Body of pancreas (tissue), 4 donors: Measurements from ENCODE around the gene NUDT17. TPM values are rescaled to one million over a fixed set of nuclear protein-coding genes. Genes with fewer than 3 reads are reported as not detected.
"Not testable (repeated sequence)": the region's sequence is repeated elsewhere in the genome, so short reads cannot be mapped to it uniquely, and the experiment has no call there.

Source experiments
- ATAC-seq: fragments of 150-250 bp; one replicate; pipeline ENCODE4 v1.9.1; 2016
- DNase-seq, 4 donors: peaks; one replicate each; pipeline ENCODE4 v3.0.0-alpha.2; 2019
- H3K27ac ChIP-seq, 4 donors: fragments of 200-600 bp; sonication (generic); 1 replicate in 3 of 4; 2 replicates in 1 of 4; pipeline versions ENCODE4 v1.5.1 to v1.6.1; 2016 to 2019; ENCODE audit warnings: mild to moderate bottlenecking in 1 of 4, mixed read lengths in 1 of 4, moderate library complexity in 1 of 4
- H3K27me3 ChIP-seq, 2 donors: fragments of 200-600 bp; sonication (generic); one replicate each; pipeline ENCODE4 v1.6.0; 2016; ENCODE audit warnings: mild to moderate bottlenecking in 1 of 2
- H3K36me3 ChIP-seq, 2 donors: fragments of 200-600 bp; sonication (generic); replicated peaks in 1 of 2; 2 replicates each; pipeline ENCODE4 v1.5.1; 2016; ENCODE audit warnings: low read depth in 2 of 2; ENCODE audit not compliant: insufficient read depth in 1 of 2
- H3K4me1 ChIP-seq: fragments of 200-600 bp; sonication (generic); one replicate; pipeline ENCODE4 v1.6.0; 2016
- H3K4me3 ChIP-seq, 2 donors: fragments of 200-600 bp; sonication (generic); 1 replicate in 1 of 2; 2 replicates in 1 of 2; pipeline ENCODE4 v1.5.1; 2016 to 2019
- H3K9me3 ChIP-seq, 3 donors: fragments of 200-600 bp; sonication (generic); 1 replicate in 2 of 3; 2 replicates in 1 of 3; pipeline ENCODE4 v1.5.1; 2016
- CTCF ChIP-seq, 7 experiments: fragments of 450-650 bp in 4 of 7; fragments of 200-600 bp in 3 of 7; sonication (generic) in 3 of 7; IDR thresholded peaks; one replicate each; pipeline ENCODE4 v1.5.1; 2016 to 2019; ENCODE audit warnings: antibody characterized with exemption in 7 of 7
- POLR2A ChIP-seq, 3 donors: fragments of 450-650 bp; IDR thresholded peaks; one replicate each; pipeline ENCODE4 v1.6.1; 2016; ENCODE audit warnings: antibody characterized with exemption in 3 of 3, mild to moderate bottlenecking in 2 of 3
- WGBS, 2 donors: methylation state at CpG; one replicate each; pipeline ENCODE4 v1.1.5; 2017; 5-methylcytosine and 5-hydroxymethylcytosine counted together
- intact Hi-C: fragments of 100-400 bp; cut with DNase I; formaldehyde crosslinking; loops from one replicate; pipeline ENCODE4 v1.15.1; 2023
- total RNA-seq, 2 donors: library from RNA; depleted of rRNA; stranded (reverse); fragments of >200 nt; gene quantifications; one replicate each; pipeline ENCODE4 v1.1.0, GENCODE V29; 2016

The NUDT17 gene
- total RNA-seq, 2 donors from 2014 or later = 1.6 TPM; not detected in 1

GRCh38 chr1:145828367-145829026, 16.9 kb upstream of the NUDT17 start:
- no peak for ATAC-seq
- intact Hi-C loops = no loop called here
- Histone ChIP-seq H3K36me3 (peaks cover 10 to 38% of the 10 kb centered on the region in 2 donors), H3K27ac (no peak overlapping the region), H3K9me3 (no peaks in the 10 kb centered on the region), H3K27me3 (no peaks in the 10 kb centered on the region), H3K4me3 (no peak overlapping the region), H3K4me1 (peaks cover 14% of the 10 kb centered on the region)
- TF ChIP-seq POLR2A (IDR thresholded peaks at IDR 0.05) (no peak), CTCF (IDR thresholded peaks at IDR 0.05) (no peak)
- no peak for DNase-seq

- intact Hi-C loops, ATAC-seq, H3K4me3 ChIP-seq, H3K27ac ChIP-seq, H3K27me3 ChIP-seq, DNase-seq, H3K9me3 ChIP-seq, H3K4me1 ChIP-seq: not testable (repeated sequence)
- peaks cover 10 to 49% of the 10 kb centered on the region in 2 donors for H3K36me3 ChIP-seq
- 94 to 100% methylated on average over 2 of the region's 2 CpGs for WGBS, 2 donors
These were observed 14.6 kb upstream of the NUDT17 start for GRCh38 chr1:145830810-145831209.

GRCh38 chr1:145837656-145838055, 7.8 kb upstream of the NUDT17 start:
- H3K4me1 ChIP-seq = no peaks in the 10 kb centered on the region
- H3K9me3 ChIP-seq = no peaks in the 10 kb centered on the region
- intact Hi-C loops = no loop called here
- no peak overlapping the region for H3K27ac ChIP-seq
- DNase-seq = no peak
- no peak overlapping the region for H3K4me3 ChIP-seq
- 87 to 90% methylated on average over 1 of the region's 1 CpG for WGBS, 2 donors
- TF ChIP-seq CTCF (IDR thresholded peaks at IDR 0.05) (no peak), POLR2A (IDR thresholded peaks at IDR 0.05) (no peak)
- H3K36me3 ChIP-seq = peaks cover 19 to 51% of the 10 kb centered on the region in 2 donors
- ATAC-seq = no peak
- no peaks in the 10 kb centered on the region for H3K27me3 ChIP-seq

GRCh38 chr1:145843031-145843430, 2.4 kb upstream of the NUDT17 start:
- 90 to 95% methylated on average over 3 of the region's 3 CpGs for WGBS, 2 donors
- intact Hi-C loops = no loop called here
- H3K27me3 ChIP-seq = no peaks in the 10 kb centered on the region
- TF ChIP-seq CTCF (IDR thresholded peaks at IDR 0.05) = no peak
- TF ChIP-seq POLR2A (IDR thresholded peaks at IDR 0.05) = no peak
- H3K27ac ChIP-seq = no peak overlapping the region
- H3K36me3 ChIP-seq = peaks cover 8 to 22% of the 10 kb centered on the region in 2 donors
- no peak overlapping the region for H3K4me3 ChIP-seq
- ATAC-seq (no peak), DNase-seq (no peak)
- H3K9me3 ChIP-seq = no peaks in the 10 kb centered on the region
- peaks cover 18% of the 10 kb centered on the region for H3K4me1 ChIP-seq

- H3K27me3 ChIP-seq = no peaks in the 10 kb centered on the region
- TF ChIP-seq POLR2A (IDR thresholded peaks at IDR 0.05) (no peak), CTCF (IDR thresholded peaks at IDR 0.05) (no peak)
- H3K4me1 ChIP-seq = peaks cover 18% of the 10 kb centered on the region
- H3K4me3 ChIP-seq = peak overlapping the region; percentile 28 to 34
- no peaks in the 10 kb centered on the region for H3K9me3 ChIP-seq
- intact Hi-C loops = no loop called here
- peak overlapping the region in 2 of 4 donors; percentile 62 for H3K27ac ChIP-seq
- DNase-seq (no peak), ATAC-seq (peak; percentile 45)
- 2 to 13% methylated on average over 4 of the region's 4 CpGs for WGBS, 2 donors
- peaks cover 0 to 12% of the 10 kb centered on the region in 2 donors for H3K36me3 ChIP-seq
These were observed 301 bp upstream of the NUDT17 start for GRCh38 chr1:145845144-145845513.
